GM23248 (cell line): ENCODE data around the gene VCP. TPM values are rescaled to one million over a fixed set of nuclear protein-coding genes. Genes with fewer than 3 reads are reported as not detected.
A peak's percentile ranks its signal among the peaks of the same experiment; 100 is the strongest.

ENCODE experiments used
- DNase-seq: peaks from one replicate; pipeline ENCODE4 v3.0.0-alpha.2; 2015
- H2AFZ ChIP-seq: fragments of 200-600 bp; sonication (generic); 2 replicates; pipeline ENCODE4 v1.6.1; 2016; ENCODE audit warnings: antibody characterized with exemption
- H3F3A ChIP-seq: fragments of 200-600 bp; sonication (generic); 2 replicates; pipeline ENCODE4 v1.6.1; 2016; ENCODE audit warnings: mild to moderate bottlenecking, antibody characterized with exemption, mixed run types; ENCODE audit not compliant: insufficient read depth
- H3K27ac ChIP-seq: fragments of 200-600 bp; sonication (generic); 2 replicates; pipeline ENCODE4 v1.5.1; 2016; ENCODE audit warnings: mild to moderate bottlenecking
- H3K27me3 ChIP-seq: fragments of 200-600 bp; sonication (generic); replicated peaks from 2 replicates; pipeline ENCODE4 v1.6.1; 2016; ENCODE audit warnings: mild to moderate bottlenecking; ENCODE audit not compliant: insufficient read depth
- H3K36me3 ChIP-seq: fragments of 200-600 bp; sonication (generic); 2 replicates; pipeline ENCODE4 v1.6.1; 2016; ENCODE audit warnings: low read depth, mild to moderate bottlenecking
- H3K4me1 ChIP-seq: fragments of 200-600 bp; sonication (generic); 2 replicates; pipeline ENCODE4 v1.6.1; 2016; ENCODE audit warnings: mild to moderate bottlenecking; ENCODE audit not compliant: insufficient read depth
- H3K4me2 ChIP-seq: fragments of 200-600 bp; sonication (generic); one replicate; pipeline ENCODE4 v1.6.1; 2016; ENCODE audit warnings: mild to moderate bottlenecking; ENCODE audit not compliant: unreplicated experiment
- H3K4me3 ChIP-seq: fragments of 200-600 bp; sonication (generic); 2 replicates; pipeline ENCODE4 v1.5.1; 2016; ENCODE audit warnings: mild to moderate bottlenecking
- H3K79me2 ChIP-seq: fragments of 200-600 bp; sonication (generic); 2 replicates; pipeline ENCODE4 v1.6.1; 2016; ENCODE audit warnings: mild to moderate bottlenecking; ENCODE audit not compliant: insufficient read depth
- H3K9ac ChIP-seq: fragments of 200-600 bp; sonication (generic); 2 replicates; pipeline ENCODE4 v1.6.1; 2016; ENCODE audit warnings: mild to moderate bottlenecking
- H3K9me2 ChIP-seq: fragments of 200-600 bp; sonication (generic); 2 replicates; pipeline ENCODE4 v1.6.1; 2016; ENCODE audit warnings: mixed run types, mild to moderate bottlenecking, moderate library complexity; ENCODE audit not compliant: insufficient read depth
- H3K9me3 ChIP-seq: fragments of 200-600 bp; sonication (generic); one replicate; pipeline ENCODE4 v1.6.1; 2017; ENCODE audit warnings: low read depth
- H4K20me1 ChIP-seq: fragments of 200-600 bp; sonication (generic); 2 replicates; pipeline ENCODE4 v1.6.0; 2016; ENCODE audit not compliant: insufficient read depth
- EZH2 ChIP-seq: fragments of 200-600 bp; sonication (generic); IDR thresholded peaks from 2 replicates; pipeline ENCODE4 v1.6.1; 2018; ENCODE audit warnings: antibody characterized with exemption, mild to moderate bottlenecking; ENCODE audit not compliant: insufficient read depth, poor library complexity, severe bottlenecking
- EZH2phosphoT487 ChIP-seq: fragments of 200-600 bp; sonication (generic); IDR thresholded peaks from 2 replicates; pipeline ENCODE4 v1.6.1; 2018; ENCODE audit warnings: antibody characterized with exemption, moderate library complexity, mild to moderate bottlenecking, low read depth; ENCODE audit not compliant: insufficient read depth
- WGBS, 2 experiments: methylation state at CpG; one replicate each; pipeline ENCODE4 v1.1.6; 2015 to 2017; ENCODE audit warnings: low lambda C conversion rate in 2 of 2, low coverage in 1 of 2; ENCODE audit errors: missing lambda C conversion rate in 2 of 2; 5-methylcytosine and 5-hydroxymethylcytosine counted together
- in situ Hi-C: fragments of 300-500 bp; cut with MboI; formaldehyde crosslinking; loops from 2 replicates; pipeline ENCODE4 v1.15.0; 2020
- polyA plus RNA-seq: library from polyadenylated mRNA; unstranded; fragments of >200 nt; fragmentation: Nextera tagmentation; extraction: Ambion mirVana; gene quantifications from 2 replicates; pipeline ENCODE4 v1.2.1, GENCODE V29; 2016
- total RNA-seq: library from RNA; depleted of rRNA; stranded (reverse); fragments of >200 nt; shearing (Covaris generic); gene quantifications from 2 replicates; pipeline ENCODE4 v1.2.3, GENCODE V29; 2014; rRNA removed

Gene VCP
- total RNA-seq (295 and 329 TPM in 2 replicates), polyA plus RNA-seq (252 and 255 TPM in 2 replicates)

DNA sequence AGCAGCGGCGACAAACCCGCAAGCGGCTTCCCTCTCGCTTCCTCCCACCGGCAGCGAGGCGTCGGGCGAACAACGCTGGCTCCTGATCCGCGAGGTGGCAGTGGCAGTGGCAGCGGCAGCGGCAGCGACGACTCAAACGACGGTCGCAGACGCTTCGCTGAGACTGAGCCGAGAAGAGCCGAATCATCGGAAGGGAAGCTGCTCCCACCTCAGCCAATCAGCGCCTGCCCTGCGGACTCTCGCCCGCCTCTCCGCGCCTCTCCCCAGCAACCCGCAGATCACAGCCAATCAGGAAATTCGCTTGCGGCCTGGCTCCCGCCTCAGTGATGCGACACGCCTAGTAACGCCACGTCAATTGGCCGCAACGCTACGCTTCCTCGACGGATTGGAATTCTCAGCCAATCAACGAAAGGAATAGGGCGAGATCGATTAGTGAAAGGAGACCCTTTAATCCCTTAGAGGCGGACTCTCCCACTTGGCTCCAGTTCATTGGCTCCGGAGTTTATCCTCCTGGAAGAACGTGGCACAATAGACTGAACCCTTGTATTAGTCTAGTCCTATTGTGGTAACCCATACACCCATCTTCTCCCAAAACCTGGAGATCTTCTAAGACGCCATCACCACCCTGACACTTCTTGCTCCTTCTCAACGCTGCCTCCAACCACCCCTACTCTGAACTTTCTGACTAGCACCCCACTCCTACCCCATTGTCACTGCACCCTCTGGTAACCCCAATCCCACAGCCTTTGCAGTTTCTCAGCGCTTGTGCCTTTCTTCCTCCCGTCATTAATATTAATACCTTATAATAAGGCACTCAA, at the start of gene VCP:
Gene VCP, minus strand, starts transcription at position 165 of the 818 bp plus-strand sequence. CDS start 272 bp downstream, outside the sequence.
- Histone ChIP-seq H3K9ac (peak within 1 kb of the TSS; percentile 100), H3K9me2 (no peaks in the 10 kb centered on the region), H3K9me3 (no peaks in the 10 kb centered on the region), H3F3A (peaks cover 20% of the 10 kb centered on the region), H3K36me3 (no peaks in the 10 kb centered on the region), H3K27me3 (no peaks in the 10 kb centered on the region), H3K27ac (peak within 1 kb of the TSS; percentile 100), H3K4me1 (peaks cover 35% of the 10 kb centered on the region), H2AFZ (peak within 1 kb of the TSS; percentile 71), H3K4me3 (peak within 1 kb of the TSS; percentile 86), H3K79me2 (peaks cover 54% of the 10 kb centered on the region), H4K20me1 (peaks cover 27% of the 10 kb centered on the region), H3K4me2 (peak within 1 kb of the TSS; percentile 95)
- WGBS, 2 experiments = 5 to 10% methylated on average over 29 to 54 of the region's 54 CpGs
- no peak for TF ChIP-seq EZH2
- no peak for TF ChIP-seq EZH2phosphoT487
- in situ Hi-C loops = no loop called here
- DNase-seq = peak; percentile 99

DNA sequence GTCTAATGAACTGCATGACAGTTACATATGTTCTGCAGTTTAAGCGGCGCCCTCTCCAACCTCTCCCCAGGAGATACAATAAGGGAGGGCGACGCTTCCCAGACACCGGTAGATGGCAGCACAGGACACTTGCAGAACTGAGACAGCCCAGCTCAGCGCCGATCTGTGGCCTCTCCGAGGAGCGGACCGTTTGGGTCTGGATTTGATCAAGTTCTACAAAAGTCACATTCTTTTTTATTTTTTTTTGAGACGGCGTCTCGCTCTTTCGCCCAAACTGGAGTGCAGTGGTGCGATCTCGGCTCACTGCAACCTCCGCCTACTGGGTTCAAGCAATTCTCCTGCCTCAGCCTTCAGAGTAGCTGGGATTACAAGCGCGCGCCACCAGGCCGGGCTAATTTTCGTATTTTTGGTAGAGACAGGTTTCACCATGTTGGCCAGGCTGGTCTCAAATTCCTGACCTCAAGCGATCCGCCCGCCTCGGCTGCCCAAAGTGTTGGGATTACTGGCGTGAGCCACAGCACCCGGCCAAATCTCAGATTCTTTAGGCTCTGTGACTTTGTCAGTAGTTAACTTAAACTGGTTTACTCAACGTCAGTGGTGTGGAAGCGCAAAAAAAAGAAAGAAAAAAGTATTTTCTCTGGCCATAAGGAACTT, 44.6 kb upstream of the VCP start:
- Histone ChIP-seq H3K4me3 (peak overlapping the region; percentile 77), H3K9me3 (no peaks in the 10 kb centered on the region), H3K79me2 (peaks cover 14% of the 10 kb centered on the region), H3K27me3 (no peaks in the 10 kb centered on the region), H3K4me2 (peak overlapping the region; percentile 92), H3K27ac (peak overlapping the region; percentile 98), H3K9ac (peak overlapping the region; percentile 90), H2AFZ (peak overlapping the region; percentile 92), H3K4me1 (peaks cover 28% of the 10 kb centered on the region), H3K9me2 (no peaks in the 10 kb centered on the region), H4K20me1 (no peaks in the 10 kb centered on the region), H3F3A (peaks cover 43% of the 10 kb centered on the region), H3K36me3 (no peaks in the 10 kb centered on the region)
- DNase-seq = peak; percentile 98
- in situ Hi-C loops = loop anchor here (10.0 kb wide), 1 partner anchor 438 kb away; no protein-coding TSS in a partner anchor
- TF ChIP-seq EZH2 = no peak
- no peak for TF ChIP-seq EZH2phosphoT487
- WGBS, 2 experiments = 4% methylated on average over 30 of the region's 30 CpGs

DNA sequence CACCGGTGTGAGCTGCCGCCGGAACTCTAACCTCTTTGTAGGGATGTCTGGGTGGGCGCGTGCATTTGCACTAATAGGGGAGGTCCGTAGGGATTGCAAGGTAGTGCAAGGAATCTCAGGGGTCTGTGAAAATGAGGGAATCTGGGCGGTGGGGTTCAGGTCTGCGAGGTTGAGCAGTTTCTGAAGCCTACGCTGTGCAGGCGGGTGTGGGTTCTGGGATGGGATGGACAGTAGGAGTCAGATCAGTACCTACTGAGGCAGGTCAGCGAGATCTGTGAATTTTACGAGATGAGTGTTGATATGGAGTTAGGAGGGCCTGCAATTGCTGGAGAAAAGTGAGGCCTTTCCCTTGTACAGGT, 44.1 kb upstream of the VCP start:
- H3K9ac ChIP-seq = peak overlapping the region; percentile 90
- DNase-seq = no peak
- in situ Hi-C loops = loop anchor here (10.0 kb wide), 1 partner anchor 438 kb away; no protein-coding TSS in a partner anchor
- H2AFZ ChIP-seq = peak overlapping the region; percentile 92
- no peaks in the 10 kb centered on the region for H3K9me2 ChIP-seq
- no peaks in the 10 kb centered on the region for H3K9me3 ChIP-seq
- H3K4me3 ChIP-seq = peak overlapping the region; percentile 77
- peak overlapping the region; percentile 92 for H3K4me2 ChIP-seq
- H3K79me2 ChIP-seq = peaks cover 14% of the 10 kb centered on the region
- whole genome bisulfite sequencing, 2 experiments = 1 to 2% methylated on average over 12 of the region's 12 CpGs
- peak overlapping the region; percentile 98 for H3K27ac ChIP-seq
- H3K4me1 ChIP-seq = peaks cover 32% of the 10 kb centered on the region
- TF ChIP-seq EZH2 (no peak), EZH2phosphoT487 (no peak)
- H3K27me3 ChIP-seq = no peaks in the 10 kb centered on the region
- no peaks in the 10 kb centered on the region for H4K20me1 ChIP-seq
- peaks cover 46% of the 10 kb centered on the region for H3F3A ChIP-seq
- no peaks in the 10 kb centered on the region for H3K36me3 ChIP-seq
